GM12872 (cell line): Measurements from ENCODE around the gene SH2D2A.

Experiments
- CTCF ChIP-seq: IDR thresholded peaks from 3 replicates; pipeline ENCODE4 v1.5.1; 2011; ENCODE audit warnings: low read depth, mild to moderate bottlenecking, low read length, moderate library complexity; ENCODE audit not compliant: insufficient read depth

Gene SH2D2A

GRCh38 chr1:156860628-156861423, 44.2 kb upstream of the SH2D2A start, which contains the start of gene NTRK1:
Gene NTRK1 (plus strand): TSS chr1:156860865. CDS start chr1:156860935, 70 bp downstream.
- no peak for TF ChIP-seq CTCF

GRCh38 chr1:156860113-156860627, 43.5 kb upstream of the SH2D2A start:
- peak; percentile 91 for TF ChIP-seq CTCF

- no peak for TF ChIP-seq CTCF
Measured at GRCh38 chr1:156859523-156860112, 43.0 kb upstream of the SH2D2A start.

DNA sequence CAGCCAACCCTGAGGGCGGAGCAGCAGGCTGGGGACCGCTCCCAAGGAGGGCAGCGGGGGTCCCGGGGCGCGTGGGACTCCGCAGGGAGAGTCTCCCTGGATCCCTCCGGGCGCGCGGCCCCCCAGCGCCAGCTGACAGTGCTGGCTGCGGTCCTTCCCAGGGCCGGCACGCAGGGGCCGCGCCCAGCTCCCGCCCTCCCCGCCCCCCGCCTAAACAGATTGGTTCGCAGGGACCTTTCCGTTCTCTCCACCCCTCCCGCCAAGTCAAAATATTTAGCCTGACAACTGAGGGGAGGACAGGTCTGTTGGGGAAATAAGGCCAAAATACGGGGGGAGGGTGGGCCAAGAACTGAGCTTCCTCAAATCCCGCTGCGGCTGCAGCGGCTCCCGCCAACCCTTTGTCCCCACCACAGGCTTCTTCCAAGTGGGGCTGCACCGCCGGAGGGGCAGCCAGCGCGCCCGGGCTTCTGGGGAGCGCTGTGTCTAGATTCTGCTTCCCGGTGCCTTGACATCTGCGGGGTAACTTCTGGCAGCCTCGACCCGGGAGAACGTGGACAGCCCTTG, 42.4 kb upstream of the SH2D2A start, which contains the start of gene INSRR:
TSS of gene INSRR (minus strand) at position 159 of the 564 bp plus-strand sequence. CDS start 496 bp downstream, outside the sequence.
- no peak for TF ChIP-seq CTCF

DNA sequence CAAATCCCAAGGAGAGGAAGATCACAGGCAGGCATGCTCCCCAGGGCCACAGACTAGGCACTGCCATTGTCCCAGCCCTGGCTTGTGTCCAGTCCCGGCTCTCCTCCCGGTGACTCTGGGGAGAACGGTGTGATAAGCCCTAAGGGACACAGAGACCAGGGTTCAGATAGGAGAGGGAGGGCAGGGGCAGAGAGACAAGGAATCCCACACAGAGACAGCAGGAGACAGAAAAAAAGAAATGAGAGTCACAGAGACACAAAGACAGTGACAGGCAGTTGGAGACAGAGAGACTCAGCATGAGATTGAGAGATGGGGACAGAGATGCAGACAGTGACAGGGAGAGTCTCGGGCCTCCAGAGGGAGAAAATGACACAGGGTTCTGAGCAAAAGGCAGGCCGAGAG, 41.9 kb upstream of the SH2D2A start:
- TF ChIP-seq CTCF: no peak

DNA sequence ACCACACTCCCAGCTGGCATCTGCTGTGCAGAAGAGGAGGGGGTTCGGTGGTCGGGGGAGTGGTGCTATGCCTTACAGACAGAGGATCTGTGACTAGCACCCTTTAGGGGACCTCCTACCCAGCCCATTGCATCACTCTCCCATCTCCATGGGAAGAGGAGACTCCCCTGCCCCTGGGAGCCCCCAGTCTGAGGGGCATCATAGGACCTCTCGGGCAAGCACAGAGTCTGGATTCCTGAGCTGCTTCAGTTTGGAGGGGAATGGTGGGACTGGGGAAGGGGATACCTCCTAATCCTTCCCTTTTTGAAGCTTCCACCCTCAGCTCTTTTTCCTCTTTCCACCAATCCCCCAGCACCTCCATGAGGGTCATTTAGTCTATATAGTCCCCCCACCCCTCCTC, 40.9 kb upstream of the SH2D2A start:
- TF ChIP-seq CTCF: no peak

DNA sequence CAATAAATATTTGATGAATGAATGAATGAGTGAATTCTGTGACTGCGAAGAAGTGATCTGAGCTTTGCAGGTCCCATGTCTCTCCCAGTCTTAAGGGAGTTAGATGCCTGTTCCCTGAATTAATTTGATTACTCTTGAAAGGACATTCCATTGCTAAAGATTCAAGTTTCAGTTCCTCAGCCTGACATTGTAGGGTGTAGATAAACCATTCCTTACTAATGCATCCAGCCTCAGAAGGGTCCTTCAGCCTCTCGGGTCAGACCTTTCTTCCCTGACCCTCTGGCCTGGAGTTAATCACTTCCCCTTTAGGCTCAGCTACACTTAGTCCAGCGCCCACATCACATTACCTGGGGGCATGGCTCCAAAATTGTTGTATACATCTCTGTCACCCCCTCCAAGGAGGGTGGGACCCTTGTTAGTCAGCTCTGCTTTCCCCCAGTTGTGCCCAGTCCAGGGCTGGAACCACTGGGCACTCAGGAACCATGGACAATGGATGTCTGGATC, 39.7 kb upstream of the SH2D2A start:
- no peak for TF ChIP-seq CTCF
